VCaP (cell line): ENCODE data around the gene IL17B.

Experiments
- H3K27ac ChIP-seq: fragments of 450-650 bp; 2 replicates; pipeline ENCODE4 v1.5.1; 2017
- CTCF ChIP-seq: fragments of 450-650 bp; conservative IDR thresholded peaks from 2 replicates; pipeline ENCODE4 v1.5.1; 2017; ENCODE audit warnings: mild to moderate bottlenecking, moderate library complexity

The IL17B gene

GRCh38 chr5:149367972-149368645 lies 11.0 kb downstream of the IL17B start:
- no peak for TF ChIP-seq CTCF
- H3K27ac ChIP-seq, result no peak overlapping the region

- no peak overlapping the region for H3K27ac ChIP-seq
- peak; percentile 80 for TF ChIP-seq CTCF
These were observed 11.7 kb downstream of the IL17B start for GRCh38 chr5:149367249-149367971.

GRCh38 chr5:149366169-149366729 lies 12.8 kb downstream of the IL17B start:
- H3K27ac ChIP-seq, result no peak overlapping the region
- no peak for TF ChIP-seq CTCF

GRCh38 chr5:149365418-149365817 lies 13.7 kb downstream of the IL17B start:
- no peak overlapping the region for H3K27ac ChIP-seq
- no peak for TF ChIP-seq CTCF

GRCh38 chr5:149364719-149365118 lies 14.4 kb downstream of the IL17B start:
- TF ChIP-seq CTCF, result no peak
- no peak overlapping the region for H3K27ac ChIP-seq

- no peak overlapping the region for H3K27ac ChIP-seq
- TF ChIP-seq CTCF, result no peak
These were observed 15.2 kb downstream of the IL17B start for GRCh38 chr5:149363936-149364335.

GRCh38 chr5:149363358-149363757 lies 15.7 kb downstream of the IL17B start:
- no peak overlapping the region for H3K27ac ChIP-seq
- no peak for TF ChIP-seq CTCF
